Loucy (cell line): ENCODE results near the gene HADH.
"Not testable (repeated sequence)": the region's sequence is repeated elsewhere in the genome, so short reads cannot be mapped to it uniquely, and the experiment has no call there.

Experiments
- EZH2phosphoT487 ChIP-seq: fragments of 200-600 bp; IDR thresholded peaks from 2 replicates; pipeline ENCODE4 v1.6.1; 2018; ENCODE audit warnings: antibody characterized with exemption, mild to moderate bottlenecking, moderate library complexity, borderline replicate concordance
- TF ChIP-seq, protein P1 (sequence below): fragments of 200-600 bp; sonication (generic); conservative IDR thresholded peaks from 2 replicates; pipeline ENCODE4 v1.5.1; 2014; ENCODE audit warnings: mild to moderate bottlenecking, antibody characterized with exemption, low read length

DNA sequence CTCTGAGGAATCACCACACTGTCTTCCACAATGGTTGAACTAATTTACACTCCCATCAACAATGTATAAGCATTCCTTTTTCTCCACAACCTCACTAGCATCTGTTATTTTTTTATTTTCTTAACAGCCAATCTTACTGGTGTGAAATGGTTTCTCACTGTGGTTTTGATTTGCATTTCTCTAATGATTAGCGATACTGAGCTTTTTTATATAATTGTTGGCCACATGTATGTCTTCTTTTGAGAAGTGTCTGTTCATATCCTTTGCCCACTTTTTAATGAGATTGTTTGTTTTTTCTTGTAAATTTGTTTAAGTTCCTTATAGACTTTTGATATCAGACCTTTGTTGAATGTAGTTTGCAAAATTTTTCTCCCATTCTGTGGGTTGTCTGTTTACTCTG, 21.8 kb upstream of the HADH start:
- TF ChIP-seq, protein P1, sequence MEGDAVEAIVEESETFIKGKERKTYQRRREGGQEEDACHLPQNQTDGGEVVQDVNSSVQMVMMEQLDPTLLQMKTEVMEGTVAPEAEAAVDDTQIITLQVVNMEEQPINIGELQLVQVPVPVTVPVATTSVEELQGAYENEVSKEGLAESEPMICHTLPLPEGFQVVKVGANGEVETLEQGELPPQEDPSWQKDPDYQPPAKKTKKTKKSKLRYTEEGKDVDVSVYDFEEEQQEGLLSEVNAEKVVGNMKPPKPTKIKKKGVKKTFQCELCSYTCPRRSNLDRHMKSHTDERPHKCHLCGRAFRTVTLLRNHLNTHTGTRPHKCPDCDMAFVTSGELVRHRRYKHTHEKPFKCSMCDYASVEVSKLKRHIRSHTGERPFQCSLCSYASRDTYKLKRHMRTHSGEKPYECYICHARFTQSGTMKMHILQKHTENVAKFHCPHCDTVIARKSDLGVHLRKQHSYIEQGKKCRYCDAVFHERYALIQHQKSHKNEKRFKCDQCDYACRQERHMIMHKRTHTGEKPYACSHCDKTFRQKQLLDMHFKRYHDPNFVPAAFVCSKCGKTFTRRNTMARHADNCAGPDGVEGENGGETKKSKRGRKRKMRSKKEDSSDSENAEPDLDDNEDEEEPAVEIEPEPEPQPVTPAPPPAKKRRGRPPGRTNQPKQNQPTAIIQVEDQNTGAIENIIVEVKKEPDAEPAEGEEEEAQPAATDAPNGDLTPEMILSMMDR: not testable (repeated sequence)
- TF ChIP-seq EZH2phosphoT487: not testable (repeated sequence)
